ENCODE measurements around the gene AMPD3. TPM values are rescaled to one million over a fixed set of nuclear protein-coding genes. Genes with fewer than 3 reads are reported as not detected.

Gene AMPD3
- total and polyA plus RNA-seq, 2 donors (not counting 3 experiments of a cell fraction or from before 2014, with no cell fraction given): 1.4 to 2.5 TPM

- no peaks in the 10 kb centered on the region for H3K79me2 ChIP-seq (ENCODE audit: control insufficient read depth, insufficient read depth, low read length)
- CTCF ChIA-PET: interaction anchor here (0.8 to 1.6 kb wide), 4 partner anchors 11 to 96 kb away, joined by 3 to 4 read pairs (median 3); no protein-coding TSS in a partner anchor
- no peaks in the 10 kb centered on the region for H3K36me3 ChIP-seq (ENCODE audit: control insufficient read depth in 2 of 2, extremely low read depth in 1 of 2, insufficient read depth in 2 of 2, low read length in 2 of 2)
- no peak overlapping the region for H3K4me3 ChIP-seq (replicated peaks in 1 of 3; ENCODE audit: insufficient read depth in 1 of 3, low read depth in 1 of 3, low read length in 3 of 3)
- no peaks in the 10 kb centered on the region for H3K9me1 ChIP-seq (replicated peaks; ENCODE audit: control insufficient read depth, extremely low read depth, insufficient read depth, low read length)
- intact Hi-C loops (cut with micrococcal nuclease) (no loop called here), dilution Hi-C loops (cut with MboI; ENCODE audit: extremely low pct_ligation_motif_present, low sequenced_read_pairs) (no loop called here)
- DNase-seq (ENCODE audit: low read depth, low spot score) (no peak), FAIRE-seq (no peak)
- H4K20me1 ChIP-seq (replicated peaks; ENCODE audit: control insufficient read depth, extremely low read depth, insufficient read depth, low read length): no peaks in the 10 kb centered on the region
- no peak overlapping the region for H3K9ac ChIP-seq (replicated peaks; ENCODE audit: extremely low read depth, insufficient read depth, low read length)
- H2AFZ ChIP-seq (ENCODE audit: low read depth, low read length): no peak overlapping the region
- no peak overlapping the region for H3K27ac ChIP-seq (ENCODE audit: insufficient read depth, low read depth, low read length)
- H3K4me1 ChIP-seq (ENCODE audit: control insufficient read depth, extremely low read depth, insufficient read depth, low read length): peaks cover 11% of the 10 kb centered on the region
- BruUV-seq (replicated peaks): no TSS peak
- H3K9me3 ChIP-seq (replicated peaks; ENCODE audit: control insufficient read depth, insufficient read depth, low read length): no peaks in the 10 kb centered on the region
- peaks cover 2 to 5% of the 10 kb centered on the region in 2 experiments for H3K27me3 ChIP-seq (ENCODE audit: control insufficient read depth in 2 of 2, insufficient read depth in 2 of 2, low read length in 2 of 2)
- POLR2A ChIA-PET: no interaction called here
- TF ChIP-seq POLR2AphosphoS5 (IDR thresholded peaks at IDR 0.05; ENCODE audit: insufficient read depth, low read depth, low read length) (no peak), GATA2 (IDR thresholded peaks at IDR 0.05; ENCODE audit: insufficient read depth, insufficient read length, low read depth, low read length) (no peak), CTCF (IDR thresholded peaks at IDR 0.05; ENCODE audit: extremely low read depth in 1 of 2, insufficient read depth in 1 of 2, low read depth in 1 of 2, low read length in 2 of 2) (no peak), JUN (IDR thresholded peaks at IDR 0.05; ENCODE audit: borderline replicate concordance, insufficient read depth, insufficient read length, low read depth) (no peak), FOS (IDR thresholded peaks at IDR 0.05; ENCODE audit: borderline replicate concordance, insufficient read depth, low read length) (no peak), MYC (IDR thresholded peaks at IDR 0.05; ENCODE audit: low read depth, low read length) (no peak), MAX (IDR thresholded peaks at IDR 0.05; ENCODE audit: insufficient read depth, insufficient read length) (no peak), POLR2A (IDR thresholded peaks at IDR 0.05; ENCODE audit: low read depth, low read length) (no peak), EZH2 (IDR thresholded peaks at IDR 0.05; ENCODE audit: borderline replicate concordance, low read depth, low read length, severe bottlenecking) (no peak)
- no peak overlapping the region for H3K4me2 ChIP-seq (ENCODE audit: insufficient read depth, low read length)
Measured at GRCh38 chr11:10418259-10418949, 36.7 kb upstream of the AMPD3 start.

Data from endothelial cell of umbilical vein (primary cell).